ENCODE data around the gene LRRC45.
A peak's percentile ranks its signal among the peaks of the same experiment; 100 is the strongest.

The LRRC45 gene

GRCh38 chr17:82051776-82052637 lies 28.9 kb downstream of the LRRC45 start, which contains the start of the genes GPS1 and RFNG (continued):
- TF ChIP-seq ZBTB8A (tag by site-specific recombination; IDR thresholded peaks at IDR 0.05) (no peak), ZNF114 (tag by site-specific recombination; IDR thresholded peaks at IDR 0.05) (no peak), ZNF596 (tag by site-specific recombination; IDR thresholded peaks at IDR 0.05) (no peak), ZNF792 (tag by site-specific recombination; IDR thresholded peaks at IDR 0.05) (no peak), ZNF76 (tag by site-specific recombination; IDR thresholded peaks at IDR 0.05; ENCODE audit: borderline replicate concordance, low read depth) (0 out of 2 replicates have a peak, but pooled peaks have one; percentile 25), ZNF513 (tag by site-specific recombination; IDR thresholded peaks at IDR 0.05) (no peak), ATF2 (tag by site-specific recombination; IDR thresholded peaks at IDR 0.05; ENCODE audit: low read depth) (no peak), ZNF169 (tag by site-specific recombination; IDR thresholded peaks at IDR 0.05) (no peak), ZNF132 (tag by site-specific recombination; IDR thresholded peaks at IDR 0.05; ENCODE audit: borderline replicate concordance) (no peak), GFI1B (tag by site-specific recombination; IDR thresholded peaks at IDR 0.05) (no peak), PRDM6 (tag by site-specific recombination; IDR thresholded peaks at IDR 0.05) (no peak), ZNF830 (tag by site-specific recombination; IDR thresholded peaks at IDR 0.05; ENCODE audit: low read depth) (no peak), ZNF214 (tag by site-specific recombination; IDR thresholded peaks at IDR 0.05; ENCODE audit: borderline replicate concordance) (no peak), ZNF16 (tag by site-specific recombination; IDR thresholded peaks at IDR 0.05; ENCODE audit: low read depth) (no peak), SP3 (tag by site-specific recombination; IDR thresholded peaks at IDR 0.05) (peak; percentile 37; the same call in 1 of the 2 replicates), ZNF701 (tag by site-specific recombination; IDR thresholded peaks at IDR 0.05) (no peak), SP2 (tag by site-specific recombination; IDR thresholded peaks at IDR 0.05) (peak; percentile 48), ZNF18 (tag by site-specific recombination; IDR thresholded peaks at IDR 0.05) (no peak), ZNF600 (tag by site-specific recombination; IDR thresholded peaks at IDR 0.05) (peak; percentile 50; the same call in 1 of the 2 replicates), ZNF146 (tag by site-specific recombination; IDR thresholded peaks at IDR 0.05) (no peak), ZNF621 (tag by site-specific recombination; IDR thresholded peaks at IDR 0.05) (no peak), ZSCAN23 (tag by site-specific recombination; IDR thresholded peaks at IDR 0.05) (no peak), ZNF529 (tag by site-specific recombination; IDR thresholded peaks at IDR 0.05; ENCODE audit: insufficient replicate concordance) (no peak), PATZ1 (tag by site-specific recombination; IDR thresholded peaks at IDR 0.05) (peak; percentile 71; the same call in 1 of the 2 replicates), ZNF473 (tag by site-specific recombination; IDR thresholded peaks at IDR 0.05) (no peak), TCF7L2 (IDR thresholded peaks at IDR 0.05; ENCODE audit: borderline replicate concordance, low read depth, low read length) (no peak), ZNF549 (tag by site-specific recombination; IDR thresholded peaks at IDR 0.05) (no peak), ZNF416 (tag by site-specific recombination; IDR thresholded peaks at IDR 0.05) (no peak), YY2 (tag by site-specific recombination; IDR thresholded peaks at IDR 0.05) (no peak), ZNF645 (tag by site-specific recombination; IDR thresholded peaks at IDR 0.05) (peak; percentile 27; the same call in 1 of the 2 replicates), ZNF202 (tag by site-specific recombination; IDR thresholded peaks at IDR 0.05; ENCODE audit: borderline replicate concordance) (no peak)

Data from HEK293 (cell line).